ENCODE measurements around the gene PPIL6.
"Not testable (repeated sequence)": the region's sequence is repeated elsewhere in the genome, so short reads cannot be mapped to it uniquely, and the experiment has no call there.

PPIL6 gene

DNA sequence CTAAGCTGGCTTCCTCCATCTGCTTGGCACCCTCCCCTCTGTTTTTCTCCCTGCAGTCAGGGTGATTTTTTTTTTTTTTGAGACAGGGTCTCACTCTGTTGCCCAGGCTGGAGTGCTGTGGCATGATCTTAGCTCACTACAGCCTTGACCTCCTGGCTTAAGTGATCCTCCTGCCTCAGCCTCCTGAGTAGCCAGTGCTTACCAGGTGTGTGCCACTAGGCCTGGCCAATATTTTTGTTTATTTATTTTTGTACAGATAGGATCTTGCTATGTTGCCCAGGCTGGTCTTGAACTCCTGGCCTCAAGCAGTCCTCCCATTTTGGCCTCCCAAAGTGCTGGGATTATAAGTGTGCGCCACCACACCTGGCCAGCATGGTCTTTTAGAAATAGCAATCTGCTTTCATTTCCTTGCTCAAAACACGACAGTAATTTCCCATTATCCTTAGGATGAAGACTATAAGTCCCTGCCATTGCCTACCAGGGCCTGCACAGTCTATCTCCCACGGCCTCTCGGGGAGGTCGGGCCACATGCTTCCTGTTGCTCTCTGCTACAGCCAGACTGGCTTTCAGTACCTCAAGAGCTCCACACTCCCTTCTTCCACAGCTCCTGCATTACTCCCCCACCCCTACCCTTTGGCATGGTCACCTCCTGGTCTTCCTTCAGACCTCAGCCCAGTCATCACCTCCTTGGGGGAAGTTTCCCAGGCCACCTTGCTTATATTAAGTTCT lies 47.1 kb downstream of the PPIL6 start:
- DNase-seq = no peak

GRCh38 chr6:109389650-109390274 lies 50.7 kb downstream of the PPIL6 start:
- DNase-seq = no peak

- no peak for DNase-seq
Observed at GRCh38 chr6:109388265-109388664, 52.2 kb downstream of the PPIL6 start.

GRCh38 chr6:109383438-109383940 lies 56.9 kb downstream of the PPIL6 start:
- DNase-seq = no peak

DNA sequence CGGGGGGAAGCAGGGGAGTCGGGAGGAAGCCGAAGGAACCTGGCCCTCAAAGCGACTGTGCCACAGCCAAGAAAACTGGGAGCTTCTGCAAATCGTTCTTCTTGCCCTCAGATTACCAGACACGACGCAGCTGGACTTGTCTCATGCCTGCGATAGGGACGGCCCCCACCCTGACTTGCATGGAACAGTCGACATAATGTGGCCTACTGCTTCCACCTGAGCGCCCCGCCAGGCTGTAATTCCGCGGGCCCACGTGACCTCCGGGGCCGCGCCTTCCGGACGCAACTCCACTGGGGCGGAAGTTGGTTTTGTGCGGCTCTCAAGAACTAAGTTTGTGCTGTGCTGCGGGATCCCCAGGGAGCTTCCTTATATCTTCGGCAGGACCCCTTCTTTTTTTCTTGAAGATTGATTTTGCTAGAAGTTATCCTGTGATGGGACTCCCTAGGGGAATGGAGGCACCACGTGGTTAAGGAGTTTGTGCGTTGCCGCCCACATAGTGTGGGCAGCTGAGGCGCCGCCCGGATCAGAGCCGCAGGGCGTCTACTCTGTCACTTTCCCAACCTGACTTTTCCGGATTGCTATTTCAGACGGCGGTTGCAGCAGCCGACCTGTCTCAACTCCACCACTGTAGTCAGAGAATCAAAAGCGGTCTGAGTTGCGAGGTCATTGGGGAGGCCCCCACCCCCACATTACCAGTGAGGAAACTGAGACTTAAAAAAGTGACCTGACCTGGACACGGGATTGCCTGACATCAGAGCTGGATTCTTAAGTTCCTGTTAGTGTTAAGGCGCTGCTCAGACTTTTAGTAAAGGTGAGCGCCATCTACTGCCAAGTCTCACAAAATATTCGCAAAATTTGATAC lies 57.6 kb downstream of the PPIL6 start:
- peak in 1 of 2 experiments; percentile 84 for DNase-seq

GRCh38 chr6:109381747-109382575 lies 58.5 kb downstream of the PPIL6 start, which contains the start of gene CD164:
TSS of gene CD164 (minus strand) at chr6:109382467. CDS start at chr6:109382378, 89 bp downstream.
- DNase-seq = peak; percentile 62 to 84

DNA sequence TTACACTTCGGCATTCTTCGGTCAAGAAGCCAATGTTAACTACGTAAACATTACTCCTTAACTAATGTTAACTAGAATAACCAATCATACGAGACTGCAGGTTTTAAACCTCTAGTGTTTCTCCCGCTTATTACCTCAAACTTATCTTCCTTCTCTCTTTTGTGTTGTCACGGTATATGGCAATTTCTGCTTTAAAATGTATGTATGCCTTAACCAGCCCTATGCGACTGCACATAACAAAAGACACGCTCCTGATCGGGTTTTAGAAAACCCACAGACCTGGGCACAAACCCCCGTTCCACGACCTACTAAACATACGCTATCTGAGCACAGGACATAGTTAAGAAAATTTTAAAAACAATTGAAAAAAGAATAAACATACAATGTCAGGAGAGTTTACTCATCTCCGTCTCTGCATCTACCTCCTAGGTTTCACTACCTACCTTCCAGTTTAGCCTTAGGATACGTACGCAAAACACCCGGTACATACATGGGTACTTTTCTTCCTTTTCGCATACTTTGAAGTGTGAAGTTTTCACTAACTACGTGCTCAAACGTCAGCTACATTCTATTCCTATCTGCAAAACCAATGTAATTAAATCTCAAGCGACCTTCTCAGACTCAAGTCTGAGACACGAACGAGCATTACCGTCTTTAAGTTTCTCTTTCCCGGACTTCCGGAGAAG lies 59.2 kb downstream of the PPIL6 start:
- DNase-seq = no peak

DNA sequence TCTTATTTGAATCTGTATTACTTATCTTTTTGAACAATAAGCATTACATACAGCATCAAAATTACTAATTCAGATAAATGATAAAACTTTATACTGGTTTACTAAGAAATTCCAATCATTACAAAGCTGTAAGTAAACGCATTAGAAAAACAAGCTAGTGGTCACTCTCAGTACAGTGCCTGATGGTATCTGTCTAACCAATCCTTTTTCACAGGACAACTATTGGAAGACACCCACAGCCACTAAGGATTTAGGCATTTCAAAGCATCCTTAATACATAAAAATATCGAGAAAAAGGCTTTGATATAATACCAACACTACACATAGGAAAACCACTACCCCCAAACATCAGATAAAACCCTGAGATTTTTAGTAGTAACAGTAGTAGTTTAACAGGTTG lies 60.7 kb downstream of the PPIL6 start:
- DNase-seq = no peak

DNA sequence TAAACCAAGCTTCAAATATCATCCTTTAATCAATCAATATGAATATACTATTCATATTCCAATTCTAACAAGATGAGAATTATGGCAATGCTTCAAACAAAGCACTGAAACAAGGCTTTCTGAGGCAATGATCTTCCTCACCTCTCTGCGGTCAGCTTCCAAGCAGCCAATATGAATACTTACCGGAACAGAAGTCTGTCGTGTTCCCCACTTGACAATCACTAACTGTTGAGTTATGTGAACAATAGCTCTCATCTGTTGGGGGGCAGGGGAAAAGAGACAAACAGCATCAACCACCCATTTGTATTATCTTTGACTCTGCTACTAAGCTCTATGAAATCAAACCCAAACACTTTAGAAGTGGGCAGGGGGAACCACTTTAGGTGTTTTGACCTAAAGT lies 62.7 kb downstream of the PPIL6 start:
- DNase-seq = no peak

DNA sequence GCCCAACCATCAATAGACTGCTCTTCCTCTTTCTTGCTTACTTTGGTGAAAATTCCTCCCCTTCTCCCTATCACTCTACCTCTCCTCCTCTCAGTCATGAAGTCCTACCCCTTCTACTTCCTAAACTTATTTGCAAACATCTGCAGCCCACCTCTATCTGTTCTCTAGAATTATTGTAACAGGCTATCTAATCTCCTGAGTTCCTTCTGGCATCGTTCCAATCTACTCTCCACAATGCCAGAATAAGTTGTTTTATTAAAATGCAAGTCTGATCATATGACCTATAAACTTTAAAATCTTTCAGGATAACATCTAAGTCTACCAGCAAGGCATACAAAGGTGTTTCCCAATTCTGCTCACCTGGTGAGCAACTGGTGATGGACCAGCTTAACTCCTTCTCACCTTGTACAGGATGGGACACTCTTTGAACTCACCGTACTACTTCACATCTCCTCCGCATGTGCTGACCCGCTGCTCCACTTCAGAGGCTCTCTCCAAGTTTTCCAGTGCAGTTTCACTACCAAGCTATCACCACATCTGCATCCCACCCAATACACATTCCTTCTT lies 66.0 kb downstream of the PPIL6 start:
- no peak for DNase-seq

GRCh38 chr6:109373762-109374161 lies 66.7 kb downstream of the PPIL6 start:
- no peak for DNase-seq

GRCh38 chr6:109373331-109373730 lies 67.1 kb downstream of the PPIL6 start:
- no peak for DNase-seq

- DNase-seq = no peak
Observed at GRCh38 chr6:109372130-109372529, 68.3 kb downstream of the PPIL6 start.

- DNase-seq = no peak
Observed at GRCh38 chr6:109370792-109371191, 69.6 kb downstream of the PPIL6 start.

GRCh38 chr6:109370336-109370735 lies 70.1 kb downstream of the PPIL6 start:
- no peak for DNase-seq

GRCh38 chr6:109369728-109370127 lies 70.7 kb downstream of the PPIL6 start:
- no peak for DNase-seq

GRCh38 chr6:109364382-109365078 lies 75.9 kb downstream of the PPIL6 start:
- DNase-seq = not testable (repeated sequence)

- DNase-seq = no peak
Observed at GRCh38 chr6:109363753-109364152, 76.7 kb downstream of the PPIL6 start.

- no peak for DNase-seq
Observed at GRCh38 chr6:109362102-109362884, 78.1 kb downstream of the PPIL6 start.

GRCh38 chr6:109360791-109361190 lies 79.6 kb downstream of the PPIL6 start:
- no peak for DNase-seq
